Measurements from ENCODE around the gene LRP6.
A peak's percentile ranks its signal among the peaks of the same experiment; 100 is the strongest.

The LRP6 gene

GRCh38 chr12:12091977-12092663 lies 174.7 kb downstream of the LRP6 start:
- no peak overlapping the region for H3K9ac ChIP-seq (ENCODE audit: low read length in 5 of 5)
- H3K4me3 ChIP-seq (ENCODE audit: low read depth in 1 of 5, low read length in 5 of 5), result no peak overlapping the region
- peaks cover 0 to 13% (median 0%) of the 10 kb centered on the region in 5 donors for H3K27me3 ChIP-seq (ENCODE audit: control insufficient read depth in 5 of 5, insufficient read depth in 4 of 5, low read length in 5 of 5)
- H3K9me3 ChIP-seq (ENCODE audit: control insufficient read depth in 5 of 5, low read length in 5 of 5), result peaks cover 0 to 2% (median 0%) of the 10 kb centered on the region in 5 donors
- no peaks in the 10 kb centered on the region for H3K36me3 ChIP-seq (ENCODE audit: control insufficient read depth in 5 of 5, insufficient read depth in 5 of 5, low read length in 5 of 5)
- no peak overlapping the region for H3K27ac ChIP-seq (ENCODE audit: low read depth, low read length)
- H3K4me1 ChIP-seq (ENCODE audit: control insufficient read depth in 5 of 5, insufficient read depth in 5 of 5, low read length in 5 of 5), result peaks cover 0 to 16% (median 12%) of the 10 kb centered on the region in 5 donors

DNA sequence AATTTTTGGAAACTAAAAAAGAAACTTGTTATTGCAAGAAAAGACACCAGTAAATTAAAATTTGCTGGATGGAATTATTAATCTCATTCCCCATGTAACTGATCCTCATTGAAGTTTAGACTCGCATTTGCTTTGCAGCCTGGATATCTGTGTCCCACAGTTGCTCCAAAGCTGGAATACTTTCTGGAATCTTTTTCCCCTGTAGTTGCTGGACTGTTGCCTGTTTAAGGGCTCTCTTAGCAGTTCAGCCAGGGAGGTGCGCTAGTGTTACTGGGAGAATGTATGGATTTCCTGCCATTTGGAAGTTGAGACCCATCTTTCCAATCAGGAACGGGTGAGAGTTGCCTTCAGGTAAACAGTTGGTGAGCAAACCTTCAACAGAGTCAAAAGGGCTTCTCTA lies 175.8 kb downstream of the LRP6 start:
- Histone ChIP-seq H3K4me3 (ENCODE audit: low read depth in 1 of 5, low read length in 5 of 5) (no peak overlapping the region), H3K27ac (ENCODE audit: low read depth, low read length) (peak overlapping the region; percentile 4), H3K9ac (ENCODE audit: low read length in 5 of 5) (no peak overlapping the region), H3K4me1 (ENCODE audit: control insufficient read depth in 5 of 5, insufficient read depth in 5 of 5, low read length in 5 of 5) (peaks cover 0 to 16% (median 12%) of the 10 kb centered on the region in 5 donors), H3K36me3 (ENCODE audit: control insufficient read depth in 5 of 5, insufficient read depth in 5 of 5, low read length in 5 of 5) (no peaks in the 10 kb centered on the region), H3K27me3 (ENCODE audit: control insufficient read depth in 5 of 5, insufficient read depth in 4 of 5, low read length in 5 of 5) (peaks cover 0 to 13% (median 0%) of the 10 kb centered on the region in 5 donors), H3K9me3 (ENCODE audit: control insufficient read depth in 5 of 5, low read length in 5 of 5) (peaks cover 0 to 2% (median 0%) of the 10 kb centered on the region in 5 donors)

DNA sequence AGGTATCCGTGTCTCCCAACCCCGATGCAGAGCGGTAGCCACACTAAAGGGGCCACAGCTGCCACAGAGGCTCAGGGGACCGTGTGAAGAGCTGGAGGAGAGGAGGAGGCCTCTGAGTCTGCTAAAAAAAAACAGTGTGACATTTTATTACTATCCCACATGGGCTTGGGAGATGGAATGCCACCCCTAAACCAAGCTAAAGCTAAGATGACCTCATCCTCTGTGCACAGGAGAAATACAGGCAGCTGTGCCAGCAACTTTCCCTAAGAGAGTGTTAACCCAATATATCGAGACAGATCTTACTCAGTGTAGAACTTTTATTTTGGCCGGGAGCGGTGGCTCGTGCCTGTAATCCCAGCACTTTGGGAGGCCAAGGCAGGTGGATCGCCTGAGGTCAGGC lies 178.1 kb downstream of the LRP6 start:
- H3K9ac ChIP-seq (ENCODE audit: low read length in 5 of 5), result no peak overlapping the region
- no peaks in the 10 kb centered on the region for H3K36me3 ChIP-seq (ENCODE audit: control insufficient read depth in 5 of 5, insufficient read depth in 5 of 5, low read length in 5 of 5)
- H3K27me3 ChIP-seq (ENCODE audit: control insufficient read depth in 5 of 5, insufficient read depth in 4 of 5, low read length in 5 of 5), result peaks cover 0 to 13% (median 0%) of the 10 kb centered on the region in 5 donors
- peaks cover 0 to 16% (median 12%) of the 10 kb centered on the region in 5 donors for H3K4me1 ChIP-seq (ENCODE audit: control insufficient read depth in 5 of 5, insufficient read depth in 5 of 5, low read length in 5 of 5)
- H3K27ac ChIP-seq (ENCODE audit: low read depth, low read length), result no peak overlapping the region
- H3K9me3 ChIP-seq (ENCODE audit: control insufficient read depth in 5 of 5, low read length in 5 of 5), result peaks cover 0 to 2% (median 0%) of the 10 kb centered on the region in 5 donors
- H3K4me3 ChIP-seq (ENCODE audit: low read depth in 1 of 5, low read length in 5 of 5), result peak overlapping the region in 4 of 5 donors; percentile 6 to 50 (median 33)

GRCh38 chr12:12088147-12088546 lies 178.7 kb downstream of the LRP6 start:
- Histone ChIP-seq H3K27me3 (ENCODE audit: control insufficient read depth in 5 of 5, insufficient read depth in 4 of 5, low read length in 5 of 5) (peaks cover 0 to 13% (median 0%) of the 10 kb centered on the region in 5 donors), H3K4me1 (ENCODE audit: control insufficient read depth in 5 of 5, insufficient read depth in 5 of 5, low read length in 5 of 5) (peaks cover 0 to 16% (median 12%) of the 10 kb centered on the region in 5 donors), H3K27ac (ENCODE audit: low read depth, low read length) (no peak overlapping the region), H3K4me3 (ENCODE audit: low read depth in 1 of 5, low read length in 5 of 5) (peak overlapping the region in 2 of 5 donors; percentile 27 to 35), H3K9me3 (ENCODE audit: control insufficient read depth in 5 of 5, low read length in 5 of 5) (peaks cover 0 to 2% (median 0%) of the 10 kb centered on the region in 5 donors), H3K9ac (ENCODE audit: low read length in 5 of 5) (no peak overlapping the region), H3K36me3 (ENCODE audit: control insufficient read depth in 5 of 5, insufficient read depth in 5 of 5, low read length in 5 of 5) (no peaks in the 10 kb centered on the region)

GRCh38 chr12:12087693-12088034 lies 179.2 kb downstream of the LRP6 start:
- H3K9ac ChIP-seq (ENCODE audit: low read length in 5 of 5), result no peak overlapping the region
- no peak overlapping the region for H3K4me3 ChIP-seq (ENCODE audit: low read depth in 1 of 5, low read length in 5 of 5)
- no peak overlapping the region for H3K27ac ChIP-seq (ENCODE audit: low read depth, low read length)
- H3K27me3 ChIP-seq (ENCODE audit: control insufficient read depth in 5 of 5, insufficient read depth in 4 of 5, low read length in 5 of 5), result peaks cover 0 to 13% (median 0%) of the 10 kb centered on the region in 5 donors
- H3K4me1 ChIP-seq (ENCODE audit: control insufficient read depth in 5 of 5, insufficient read depth in 5 of 5, low read length in 5 of 5), result peaks cover 0 to 16% (median 12%) of the 10 kb centered on the region in 5 donors
- no peaks in the 10 kb centered on the region for H3K36me3 ChIP-seq (ENCODE audit: control insufficient read depth in 5 of 5, insufficient read depth in 5 of 5, low read length in 5 of 5)
- peaks cover 0 to 2% (median 0%) of the 10 kb centered on the region in 5 donors for H3K9me3 ChIP-seq (ENCODE audit: control insufficient read depth in 5 of 5, low read length in 5 of 5)

- Histone ChIP-seq H3K9me3 (ENCODE audit: control insufficient read depth in 5 of 5, low read length in 5 of 5) (peaks cover 0 to under 1% (median 0%) of the 10 kb centered on the region in 5 donors), H3K27me3 (ENCODE audit: control insufficient read depth in 5 of 5, insufficient read depth in 4 of 5, low read length in 5 of 5) (peaks cover 0 to 8% (median 0%) of the 10 kb centered on the region in 5 donors), H3K4me1 (ENCODE audit: control insufficient read depth in 5 of 5, insufficient read depth in 5 of 5, low read length in 5 of 5) (peaks cover 0 to 13% (median 8%) of the 10 kb centered on the region in 5 donors), H3K27ac (ENCODE audit: low read depth, low read length) (no peak overlapping the region), H3K4me3 (ENCODE audit: low read depth in 1 of 5, low read length in 5 of 5) (no peak overlapping the region), H3K36me3 (ENCODE audit: control insufficient read depth in 5 of 5, insufficient read depth in 5 of 5, low read length in 5 of 5) (no peaks in the 10 kb centered on the region), H3K9ac (ENCODE audit: low read length in 5 of 5) (no peak overlapping the region)
Observed at GRCh38 chr12:12086973-12087692, 179.7 kb downstream of the LRP6 start.

- Histone ChIP-seq H3K4me1 (ENCODE audit: control insufficient read depth in 5 of 5, insufficient read depth in 5 of 5, low read length in 5 of 5) (peaks cover 0 to 13% (median 9%) of the 10 kb centered on the region in 5 donors), H3K9me3 (ENCODE audit: control insufficient read depth in 5 of 5, low read length in 5 of 5) (no peaks in the 10 kb centered on the region), H3K27me3 (ENCODE audit: control insufficient read depth in 5 of 5, insufficient read depth in 4 of 5, low read length in 5 of 5) (peaks cover 0 to under 1% (median 0%) of the 10 kb centered on the region in 5 donors), H3K27ac (ENCODE audit: low read depth, low read length) (no peak overlapping the region), H3K4me3 (ENCODE audit: low read depth in 1 of 5, low read length in 5 of 5) (no peak overlapping the region), H3K36me3 (ENCODE audit: control insufficient read depth in 5 of 5, insufficient read depth in 5 of 5, low read length in 5 of 5) (no peaks in the 10 kb centered on the region), H3K9ac (ENCODE audit: low read length in 5 of 5) (no peak overlapping the region)
Observed at GRCh38 chr12:12086362-12086761, 180.5 kb downstream of the LRP6 start.

DNA sequence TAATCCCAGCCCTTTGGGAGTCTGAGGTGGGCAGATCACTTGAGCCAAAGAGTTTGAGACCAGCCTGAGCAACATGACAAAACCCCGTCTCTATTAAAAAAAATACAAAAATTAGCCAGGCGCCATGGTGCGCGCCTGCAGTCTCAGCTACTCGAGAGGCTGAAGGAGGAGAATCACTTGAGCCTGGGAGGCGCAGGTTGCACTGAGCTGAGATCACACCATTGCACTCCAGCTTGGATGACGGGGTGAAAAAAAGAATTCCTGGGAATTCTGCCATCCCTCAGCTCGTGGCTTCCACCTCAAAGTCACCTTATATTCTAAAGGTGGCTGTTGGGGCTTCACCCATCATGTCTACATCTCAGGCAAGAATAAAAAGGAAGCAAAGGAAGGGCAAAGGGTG lies 183.2 kb downstream of the LRP6 start:
- no peaks in the 10 kb centered on the region for H3K9me3 ChIP-seq (ENCODE audit: control insufficient read depth in 5 of 5, low read length in 5 of 5)
- no peak overlapping the region for H3K9ac ChIP-seq (ENCODE audit: low read length in 5 of 5)
- no peak overlapping the region for H3K27ac ChIP-seq (ENCODE audit: low read depth, low read length)
- H3K27me3 ChIP-seq (ENCODE audit: control insufficient read depth in 5 of 5, insufficient read depth in 4 of 5, low read length in 5 of 5), result no peaks in the 10 kb centered on the region
- peaks cover 0 to 14% (median 7%) of the 10 kb centered on the region in 5 donors for H3K4me1 ChIP-seq (ENCODE audit: control insufficient read depth in 5 of 5, insufficient read depth in 5 of 5, low read length in 5 of 5)
- H3K36me3 ChIP-seq (ENCODE audit: control insufficient read depth in 5 of 5, insufficient read depth in 5 of 5, low read length in 5 of 5), result no peaks in the 10 kb centered on the region
- no peak overlapping the region for H3K4me3 ChIP-seq (ENCODE audit: low read depth in 1 of 5, low read length in 5 of 5)

GRCh38 chr12:12081836-12082497 lies 184.9 kb downstream of the LRP6 start:
- peaks cover 0 to 8% (median 0%) of the 10 kb centered on the region in 5 donors for H3K4me1 ChIP-seq (ENCODE audit: control insufficient read depth in 5 of 5, insufficient read depth in 5 of 5, low read length in 5 of 5)
- no peaks in the 10 kb centered on the region for H3K9me3 ChIP-seq (ENCODE audit: control insufficient read depth in 5 of 5, low read length in 5 of 5)
- no peaks in the 10 kb centered on the region for H3K36me3 ChIP-seq (ENCODE audit: control insufficient read depth in 5 of 5, insufficient read depth in 5 of 5, low read length in 5 of 5)
- H3K27ac ChIP-seq (ENCODE audit: low read depth, low read length), result peak overlapping the region; percentile 48
- peak overlapping the region in 3 of 5 donors; percentile 8 to 55 (median 17) for H3K9ac ChIP-seq (ENCODE audit: low read length in 5 of 5)
- no peak overlapping the region for H3K4me3 ChIP-seq (ENCODE audit: low read depth in 1 of 5, low read length in 5 of 5)
- H3K27me3 ChIP-seq (ENCODE audit: control insufficient read depth in 5 of 5, insufficient read depth in 4 of 5, low read length in 5 of 5), result no peaks in the 10 kb centered on the region

Measured in subcutaneous abdominal adipose tissue (tissue), 5 donors.